DOHH2 (cell line): ENCODE results near the gene ARHGAP4.

ENCODE experiments used
- H3F3A ChIP-seq: fragments of 200-600 bp; sonication (generic), shearing (Covaris generic); 2 replicates; pipeline ENCODE4 v1.6.0; 2016; ENCODE audit warnings: antibody characterized with exemption, mild to moderate bottlenecking; ENCODE audit not compliant: control insufficient read depth, insufficient read depth
- H3K27ac ChIP-seq: fragments of 200-600 bp; sonication (generic); 2 replicates; pipeline ENCODE4 v1.5.1; 2014; ENCODE audit warnings: low read depth, mild to moderate bottlenecking, low read length, moderate library complexity
- H3K27me3 ChIP-seq: fragments of 200-600 bp; sonication (generic); 2 replicates; pipeline ENCODE4 v1.6.1; 2014; ENCODE audit warnings: mild to moderate bottlenecking, low read length, mixed read lengths; ENCODE audit not compliant: control insufficient read depth
- H3K36me3 ChIP-seq: fragments of 200-600 bp; sonication (generic); 2 replicates; pipeline ENCODE4 v1.6.1; 2014; ENCODE audit warnings: mild to moderate bottlenecking, low read length, moderate library complexity, mixed read lengths; ENCODE audit not compliant: control insufficient read depth
- H3K4me1 ChIP-seq: fragments of 200-600 bp; sonication (generic); 2 replicates; pipeline ENCODE4 v1.6.1; 2014; ENCODE audit warnings: mild to moderate bottlenecking, low read length, mixed read lengths; ENCODE audit not compliant: control insufficient read depth
- H3K4me2 ChIP-seq: fragments of 200-600 bp; sonication (generic); 2 replicates; pipeline ENCODE4 v1.6.0; 2014; ENCODE audit warnings: mild to moderate bottlenecking, low read length, moderate library complexity
- H3K4me3 ChIP-seq: fragments of 200-600 bp; sonication (generic); 2 replicates; pipeline ENCODE4 v1.5.1; 2014; ENCODE audit warnings: mild to moderate bottlenecking, low read length, mixed read lengths
- H3K79me2 ChIP-seq: fragments of 200-600 bp; sonication (generic); 2 replicates; pipeline ENCODE4 v1.6.1; 2014; ENCODE audit warnings: mild to moderate bottlenecking, low read length, mixed read lengths; ENCODE audit not compliant: control insufficient read depth
- H3K9me2 ChIP-seq: fragments of 200-600 bp; sonication (generic); replicated peaks from 2 replicates; pipeline ENCODE4 v1.6.1; 2014; ENCODE audit warnings: mild to moderate bottlenecking, low read length, mixed read lengths; ENCODE audit not compliant: control insufficient read depth
- H3K9me3 ChIP-seq: fragments of 200-600 bp; sonication (generic); 2 replicates; pipeline ENCODE4 v1.6.1; 2014; ENCODE audit warnings: antibody characterized with exemption, low read length, mixed read lengths; ENCODE audit not compliant: control insufficient read depth, insufficient read depth
- H4K20me1 ChIP-seq: fragments of 200-600 bp; sonication (generic); 2 replicates; pipeline ENCODE4 v1.6.0; 2014; ENCODE audit warnings: low read depth, mild to moderate bottlenecking, antibody characterized with exemption, low read length, moderate library complexity; ENCODE audit not compliant: control insufficient read depth, insufficient read depth
- CTCF ChIP-seq: fragments of 200-600 bp; sonication (generic); IDR thresholded peaks from one replicate; pipeline ENCODE4 v1.5.1; 2014; ENCODE audit warnings: antibody characterized with exemption, mild to moderate bottlenecking, low read depth, low read length; ENCODE audit not compliant: poor library complexity, severe bottlenecking
- EZH2phosphoT487 ChIP-seq: fragments of 200-600 bp; sonication (generic); IDR thresholded peaks from 2 replicates; pipeline ENCODE4 v1.6.1; 2017; ENCODE audit warnings: borderline replicate concordance, mild to moderate bottlenecking, antibody characterized with exemption, low read length, moderate library complexity, mixed read lengths

Gene ARHGAP4

GRCh38 chrX:153882557-153882956, 43.5 kb downstream of the ARHGAP4 start:
- Histone ChIP-seq H3K4me1 (peaks cover under 1% of the 10 kb centered on the region; the same call in 1 of the 2 replicates), H3K4me3 (no peak overlapping the region), H3K9me3 (no peaks in the 10 kb centered on the region), H3K27ac (no peak overlapping the region), H3K36me3 (no peaks in the 10 kb centered on the region), H3F3A (no peaks in the 10 kb centered on the region), H3K9me2 (no peaks in the 10 kb centered on the region), H3K4me2 (no peak overlapping the region), H4K20me1 (no peaks in the 10 kb centered on the region), H3K27me3 (peaks cover 33% of the 10 kb centered on the region), H3K79me2 (no peaks in the 10 kb centered on the region)
- no peak for TF ChIP-seq EZH2phosphoT487
- TF ChIP-seq CTCF, result no peak

DNA sequence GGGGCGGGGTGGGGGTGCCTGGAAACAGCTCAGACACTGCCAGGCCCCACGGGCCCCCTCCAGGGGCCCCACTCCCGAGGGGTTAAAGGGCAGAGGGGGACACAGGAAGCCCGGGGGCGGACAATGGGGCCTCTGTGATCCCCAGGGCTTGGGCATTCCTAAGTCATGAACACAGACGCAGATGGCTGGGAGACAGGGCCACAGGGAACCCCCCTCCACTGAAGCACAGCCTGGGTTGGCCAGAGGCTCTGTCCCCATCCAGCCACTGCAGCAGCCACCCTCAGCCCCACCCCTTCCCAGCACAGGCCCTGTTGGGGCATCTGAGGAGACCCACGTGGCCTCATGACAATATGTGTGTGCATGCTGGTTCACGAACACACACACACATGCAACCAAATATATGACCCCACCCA, 44.0 kb downstream of the ARHGAP4 start:
- H4K20me1 ChIP-seq, result no peaks in the 10 kb centered on the region
- TF ChIP-seq EZH2phosphoT487, result no peak
- no peak for TF ChIP-seq CTCF
- no peak overlapping the region for H3K4me2 ChIP-seq
- H3K36me3 ChIP-seq, result no peaks in the 10 kb centered on the region
- H3F3A ChIP-seq, result no peaks in the 10 kb centered on the region
- H3K27me3 ChIP-seq, result peaks cover 30% of the 10 kb centered on the region
- no peaks in the 10 kb centered on the region for H3K9me2 ChIP-seq
- no peaks in the 10 kb centered on the region for H3K79me2 ChIP-seq
- H3K9me3 ChIP-seq, result no peaks in the 10 kb centered on the region
- H3K27ac ChIP-seq, result no peak overlapping the region
- no peaks in the 10 kb centered on the region for H3K4me1 ChIP-seq
- no peak overlapping the region for H3K4me3 ChIP-seq

DNA sequence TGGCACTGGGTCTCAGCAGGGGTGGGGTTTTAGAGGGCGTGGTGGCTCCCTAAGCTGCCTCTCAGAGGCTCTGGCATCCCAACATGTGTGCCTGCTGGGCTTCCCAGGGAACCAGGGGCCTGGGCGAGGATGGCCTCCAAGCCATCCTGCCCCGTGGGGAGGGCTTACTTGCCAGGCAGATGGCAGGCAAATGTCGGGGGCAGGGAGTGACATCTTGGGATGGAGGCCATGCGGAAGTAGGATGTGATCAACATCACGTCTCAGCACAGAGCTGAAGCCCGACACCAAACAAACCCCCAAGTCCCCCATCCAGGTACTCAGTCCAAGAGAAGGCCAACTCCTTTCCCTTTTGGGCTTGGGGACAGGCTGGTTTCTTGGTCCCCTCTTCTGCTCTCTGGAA, 44.8 kb downstream of the ARHGAP4 start:
- Histone ChIP-seq H3K4me2 (no peak overlapping the region), H3K9me3 (no peaks in the 10 kb centered on the region), H3K9me2 (no peaks in the 10 kb centered on the region), H3K27me3 (peaks cover 22% of the 10 kb centered on the region), H3K4me1 (no peaks in the 10 kb centered on the region), H3K79me2 (no peaks in the 10 kb centered on the region), H3K27ac (no peak overlapping the region), H4K20me1 (no peaks in the 10 kb centered on the region), H3K4me3 (no peak overlapping the region), H3K36me3 (no peaks in the 10 kb centered on the region), H3F3A (no peaks in the 10 kb centered on the region)
- no peak for TF ChIP-seq CTCF
- no peak for TF ChIP-seq EZH2phosphoT487

DNA sequence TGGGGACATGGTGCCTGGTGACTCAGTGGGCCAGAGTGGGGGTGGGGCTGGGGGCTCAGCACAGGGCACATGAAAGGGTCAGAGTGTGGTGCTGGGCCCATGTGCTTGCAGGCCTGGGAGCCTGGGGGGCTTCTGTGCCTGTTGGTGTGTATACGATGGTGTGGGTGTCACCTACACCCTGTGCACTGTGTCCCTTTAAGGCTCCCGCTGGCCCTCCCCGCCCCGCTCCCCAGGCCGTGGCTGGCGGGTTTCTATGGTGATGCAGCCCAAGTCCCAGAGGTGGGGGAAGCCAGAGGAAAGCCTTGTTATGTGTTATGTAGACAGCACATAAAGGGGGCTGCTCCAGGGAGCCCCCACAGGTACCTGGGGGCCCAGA, 45.6 kb downstream of the ARHGAP4 start:
- TF ChIP-seq CTCF (no peak), EZH2phosphoT487 (no peak)
- Histone ChIP-seq H3K79me2 (no peaks in the 10 kb centered on the region), H3K36me3 (no peaks in the 10 kb centered on the region), H3K4me2 (no peak overlapping the region), H3K27ac (no peak overlapping the region), H3K9me3 (no peaks in the 10 kb centered on the region), H4K20me1 (no peaks in the 10 kb centered on the region), H3K9me2 (no peaks in the 10 kb centered on the region), H3K27me3 (peaks cover 18% of the 10 kb centered on the region), H3K4me1 (no peaks in the 10 kb centered on the region), H3F3A (no peaks in the 10 kb centered on the region), H3K4me3 (no peak overlapping the region)
